Aorta (tissue), 5 donors: ENCODE data around the gene MYO7B. TPM values are rescaled to one million over a fixed set of nuclear protein-coding genes. Genes with fewer than 3 reads are reported as not detected.
A peak's percentile ranks its signal among the peaks of the same experiment; 100 is the strongest.
"Not testable (repeated sequence)": the region's sequence is repeated elsewhere in the genome, so short reads cannot be mapped to it uniquely, and the experiment has no call there.

Source experiments
- ATAC-seq: fragments of 200-7000 bp; cut with Tn5 transposase; one replicate; pipeline ENCODE4 v1.9.1; 2022; ENCODE audit warnings: moderate library complexity; ENCODE audit not compliant: low FRiP score
- DNase-seq, 2 donors: peaks; one replicate each; pipeline ENCODE4 v3.0.0-alpha.2; 2020
- H3K27ac ChIP-seq, 2 donors: one replicate each; pipeline ENCODE4 v1.5.1; 2013; ENCODE audit warnings: low read length in 2 of 2, mild to moderate bottlenecking in 2 of 2, moderate library complexity in 2 of 2, control low read depth in 1 of 2, inconsistent platforms in 1 of 2, low read depth in 1 of 2
- H3K27me3 ChIP-seq, 2 donors: one replicate each; pipeline ENCODE4 v1.6.1; 2013; ENCODE audit warnings: control low read depth in 1 of 2, low read length in 1 of 2, mild to moderate bottlenecking in 1 of 2, moderate library complexity in 1 of 2; ENCODE audit not compliant: insufficient read depth in 2 of 2, control insufficient read depth in 1 of 2
- H3K36me3 ChIP-seq, 2 donors: one replicate each; pipeline ENCODE4 v1.6.1; 2013; ENCODE audit warnings: control low read depth in 1 of 2, low read length in 1 of 2, mild to moderate bottlenecking in 1 of 2; ENCODE audit not compliant: insufficient read depth in 2 of 2, control insufficient read depth in 1 of 2
- H3K4me1 ChIP-seq, 2 donors: one replicate each; pipeline ENCODE4 v1.6.1; 2013; ENCODE audit warnings: low read length in 2 of 2, control low read depth in 1 of 2, mild to moderate bottlenecking in 1 of 2, moderate library complexity in 1 of 2; ENCODE audit not compliant: insufficient read depth in 2 of 2, control insufficient read depth in 1 of 2
- H3K4me3 ChIP-seq, 2 donors: one replicate each; pipeline ENCODE4 v1.5.1; 2013; ENCODE audit warnings: low read length in 2 of 2, control low read depth in 1 of 2, mild to moderate bottlenecking in 1 of 2
- H3K9me3 ChIP-seq: one replicate; pipeline ENCODE4 v1.6.1; 2013; ENCODE audit warnings: mild to moderate bottlenecking, low read length; ENCODE audit not compliant: control insufficient read depth
- WGBS, 2 donors: extraction: QIAGEN DNeasy Blood & Tissue Kit; methylation state at CpG; one replicate each; pipeline ENCODE4 v1.1.7; 2013; 5-methylcytosine and 5-hydroxymethylcytosine counted together
- intact Hi-C, 2 donors: fragments of 100-400 bp; cut with DNase I; formaldehyde crosslinking; loops; one replicate each; pipeline versions ENCODE4 v1.14.2 to v1.15.0; 2022
- polyA plus RNA-seq, 2 donors: library from polyadenylated mRNA; stranded (reverse); fragments of 200-250 nt; gene quantifications; one replicate each; pipeline ENCODE4 v1.2.3, GENCODE V29; 2013
- total RNA-seq, 2 donors: library from RNA; stranded (reverse); fragmentation: NEBNext Ultra II Directional; extraction: Animal tissue kit (Norgen Biotek cat#: 25700); gene quantifications; one replicate each; pipeline ENCODE4 v1.2.1, GENCODE V29; 2021
- donor health status: healthy with polysubstance abuse.
- donor health status: Bipolar disorder and iron deficiency.
- donor health status: DM: no; HTN: no; CAD: no.
- donor health status: DM: no; HTN: no; CAD: no.
- donor health status: DM: yes; HTN: yes; CAD: no.

MYO7B gene
- total and polyA plus RNA-seq, 4 donors, result 0.32 to 26.3 (median 1.6) TPM

- intact Hi-C loops, result loop anchor here (2.0 to 10.0 kb wide), 5 partner anchors 41 to 171 kb away; no protein-coding TSS in a partner anchor
- WGBS, 2 donors, result 0% methylated on average over 70 of the region's 70 CpGs
- peak within 1 kb of the TSS; percentile 45 to 49 for H3K27ac ChIP-seq
- ATAC-seq (peak; percentile 98), DNase-seq (peak; percentile 98)
- H3K27me3 ChIP-seq, result no peaks in the 10 kb centered on the region
- H3K36me3 ChIP-seq, result no peaks in the 10 kb centered on the region
- H3K9me3 ChIP-seq, result peaks cover 1% of the 10 kb centered on the region
- H3K4me1 ChIP-seq, result no peaks in the 10 kb centered on the region
- H3K4me3 ChIP-seq, result peak within 1 kb of the TSS; percentile 38 to 87
Measured at GRCh38 chr2:127526132-127527000, 9.1 kb upstream of the MYO7B start, which contains the start of gene IWS1. Gene IWS1 (minus strand): TSS chr2:127526489. CDS start chr2:127526208, 281 bp downstream.

- intact Hi-C loops, result loop anchor here (2.0 to 10.0 kb wide), 5 partner anchors 40 to 170 kb away; no protein-coding TSS in a partner anchor
- Histone ChIP-seq H3K27me3 (no peaks in the 10 kb centered on the region), H3K4me3 (peak overlapping the region in 1 of 2 donors; percentile 17), H3K4me1 (no peaks in the 10 kb centered on the region), H3K27ac (peak overlapping the region; percentile 24 to 49), H3K36me3 (no peaks in the 10 kb centered on the region), H3K9me3 (peaks cover 1% of the 10 kb centered on the region)
- ATAC-seq (no peak), DNase-seq (no peak)
- 37% methylated on average over 13 of the region's 13 CpGs for WGBS, 2 donors
Measured at GRCh38 chr2:127527001-127527804, 8.3 kb upstream of the MYO7B start.

- ATAC-seq, result no peak
- H3K27ac ChIP-seq, result no peak overlapping the region
- H3K9me3 ChIP-seq, result peaks cover 1% of the 10 kb centered on the region
- no peaks in the 10 kb centered on the region for H3K27me3 ChIP-seq
- H3K4me1 ChIP-seq, result no peaks in the 10 kb centered on the region
- intact Hi-C loops, result loop anchor here (5.0 to 10.0 kb wide), 4 partner anchors 39 to 169 kb away; no protein-coding TSS in a partner anchor
- H3K36me3 ChIP-seq, result no peaks in the 10 kb centered on the region
- WGBS, 2 donors, result 62 to 63% methylated on average over 4 of the region's 4 CpGs
- no peak for DNase-seq
- H3K4me3 ChIP-seq, result no peak overlapping the region
Measured at GRCh38 chr2:127528487-127528886, 7.0 kb upstream of the MYO7B start.

DNA sequence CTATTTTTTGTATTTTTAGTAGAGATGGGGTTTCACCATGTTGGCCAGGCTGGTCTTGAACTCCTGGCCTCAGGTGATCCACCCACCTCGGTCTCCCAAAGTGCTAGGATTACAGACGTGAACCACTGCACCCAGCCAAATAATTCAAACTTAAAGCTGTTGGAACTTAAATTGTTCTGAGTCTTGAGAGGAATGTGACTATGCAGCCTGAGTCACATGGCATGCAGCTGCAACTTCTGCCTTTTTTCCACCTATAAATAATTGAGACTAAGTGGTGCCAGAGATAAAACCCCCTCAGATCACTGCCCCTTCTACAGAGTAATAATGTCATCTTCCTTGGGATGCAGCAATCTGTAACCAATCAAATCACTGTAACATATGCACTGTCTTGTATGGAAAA lies 6.1 kb upstream of the MYO7B start:
- not testable (repeated sequence) for ATAC-seq, DNase-seq

GRCh38 chr2:127530245-127531140 lies 5.0 kb upstream of the MYO7B start:
- H3K27me3 ChIP-seq, result no peaks in the 10 kb centered on the region
- WGBS, 2 donors, result 85% methylated on average over 3 of the region's 3 CpGs
- H3K4me1 ChIP-seq, result no peaks in the 10 kb centered on the region
- DNase-seq, result no peak
- ATAC-seq, result no peak
- intact Hi-C loops, result no loop called here
- H3K4me3 ChIP-seq, result no peak overlapping the region
- H3K36me3 ChIP-seq, result no peaks in the 10 kb centered on the region
- H3K27ac ChIP-seq, result no peak overlapping the region
- H3K9me3 ChIP-seq, result peaks cover 1% of the 10 kb centered on the region

More for the DNA sequence above, 6.1 kb upstream of the MYO7B start:
- H3K27me3 ChIP-seq, H3K4me3 ChIP-seq, H3K27ac ChIP-seq, H3K36me3 ChIP-seq, H3K9me3 ChIP-seq, H3K4me1 ChIP-seq: not testable (repeated sequence)
- intact Hi-C loops, result loop anchor here (5.0 to 10.0 kb wide), 4 partner anchors 38 to 168 kb away; no protein-coding TSS in a partner anchor
- WGBS, 2 donors, result 64 to 72% methylated on average over 2 of the region's 2 CpGs

DNA sequence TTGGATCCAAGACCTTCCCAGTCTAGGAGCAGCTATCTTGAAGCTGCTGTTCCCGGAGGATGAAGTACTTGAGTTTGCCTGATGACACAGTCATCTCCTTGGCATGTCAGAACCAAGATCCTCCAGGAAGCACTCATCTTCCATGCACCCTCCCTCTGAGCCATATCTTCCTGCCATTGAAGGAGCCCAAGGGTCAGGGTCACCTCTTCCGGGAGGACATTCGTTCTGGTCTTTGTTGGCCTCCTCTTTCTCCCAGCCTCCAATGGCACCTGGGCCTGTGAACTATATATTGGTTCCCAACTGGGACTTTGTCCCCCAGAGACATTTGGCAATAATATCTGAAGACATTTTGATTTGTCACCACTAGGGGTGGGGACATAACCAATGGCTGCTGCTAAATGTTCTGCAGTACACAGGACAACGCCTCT lies 4.2 kb upstream of the MYO7B start:
- no peak overlapping the region for H3K27ac ChIP-seq
- intact Hi-C loops, result no loop called here
- DNase-seq, result no peak
- H3K27me3 ChIP-seq, result no peaks in the 10 kb centered on the region
- H3K9me3 ChIP-seq, result peaks cover 1% of the 10 kb centered on the region
- H3K4me3 ChIP-seq, result no peak overlapping the region
- no peak for ATAC-seq
- no peaks in the 10 kb centered on the region for H3K36me3 ChIP-seq
- WGBS, 2 donors, result 69 to 71% methylated on average over 4 of the region's 4 CpGs
- no peaks in the 10 kb centered on the region for H3K4me1 ChIP-seq

GRCh38 chr2:127532296-127532695 lies 3.2 kb upstream of the MYO7B start:
- no peaks in the 10 kb centered on the region for H3K4me1 ChIP-seq
- no peak for DNase-seq
- peaks cover 1% of the 10 kb centered on the region for H3K9me3 ChIP-seq
- intact Hi-C loops, result loop anchor here in 1 of 2 donors (1.0 kb wide), 1 partner anchor 15 kb away; no protein-coding TSS in a partner anchor
- H3K27ac ChIP-seq, result no peak overlapping the region
- no peaks in the 10 kb centered on the region for H3K36me3 ChIP-seq
- ATAC-seq, result no peak
- 93 to 95% methylated on average over 8 of the region's 8 CpGs for WGBS, 2 donors
- H3K4me3 ChIP-seq, result no peak overlapping the region
- H3K27me3 ChIP-seq, result no peaks in the 10 kb centered on the region

DNA sequence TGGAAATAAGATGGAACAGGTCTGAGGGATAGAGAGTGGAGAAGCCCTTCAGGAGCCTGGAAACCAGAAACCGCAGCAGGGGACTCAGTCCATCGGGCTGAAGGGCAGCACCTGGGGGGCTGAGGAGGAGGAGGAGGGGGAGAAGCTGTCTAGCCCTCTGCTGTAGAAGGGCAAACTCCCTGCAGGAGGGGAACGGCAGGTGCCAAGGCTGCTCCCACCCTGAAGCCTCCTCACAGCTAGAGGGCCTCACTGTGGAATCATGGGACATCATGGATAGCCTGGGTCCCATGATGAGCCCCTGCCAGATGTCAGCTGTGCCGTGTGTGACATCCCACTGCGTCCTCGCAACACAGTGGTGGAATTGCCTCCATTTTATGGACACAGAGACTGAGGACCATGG lies 435 bp downstream of the MYO7B start:
- no peak for DNase-seq
- Histone ChIP-seq H3K9me3 (no peaks in the 10 kb centered on the region), H3K36me3 (no peaks in the 10 kb centered on the region), H3K4me3 (no peak overlapping the region), H3K27me3 (no peaks in the 10 kb centered on the region), H3K4me1 (no peaks in the 10 kb centered on the region), H3K27ac (no peak overlapping the region)
- no peak for ATAC-seq
- WGBS, 2 donors, result 76 to 84% methylated on average over 6 of the region's 6 CpGs
- intact Hi-C loops, result no loop called here
